Transverse colon (tissue), 4 donors: Measurements from ENCODE around the gene PSMB3. TPM values are rescaled to one million over a fixed set of nuclear protein-coding genes. Genes with fewer than 3 reads are reported as not detected.

Experiments used
- DNase-seq: peaks from one replicate; pipeline ENCODE4 v3.0.0-alpha.2; 2019
- H3K27ac ChIP-seq, 4 donors: fragments of 200-600 bp; sonication (generic); 2 replicates each; pipeline ENCODE4 v1.5.1; 2016 to 2018; ENCODE audit warnings: inconsistent platforms in 4 of 4
- H3K27me3 ChIP-seq: fragments of 200-600 bp; sonication (generic); 2 replicates; pipeline ENCODE4 v1.5.1; 2017; ENCODE audit warnings: inconsistent platforms
- H3K36me3 ChIP-seq, 4 donors: fragments of 200-600 bp; sonication (generic); 2 replicates each; pipeline ENCODE4 v1.5.1; 2017 to 2019; ENCODE audit warnings: inconsistent platforms in 4 of 4
- H3K4me1 ChIP-seq, 4 donors: fragments of 200-600 bp; sonication (generic); 2 replicates each; pipeline ENCODE4 v1.5.1; 2017 to 2020; ENCODE audit warnings: inconsistent platforms in 4 of 4
- H3K4me3 ChIP-seq, 4 donors: fragments of 200-600 bp; sonication (generic); 1 replicate in 1 of 4; 2 replicates in 3 of 4; pipeline versions ENCODE4 v1.5.1 to v1.6.1; 2017 to 2019; ENCODE audit warnings: inconsistent platforms in 4 of 4
- H3K9me3 ChIP-seq, 2 donors: fragments of 200-600 bp; sonication (generic); 2 replicates each; pipeline ENCODE4 v1.5.1; 2017 to 2019; ENCODE audit warnings: inconsistent platforms in 2 of 2
- EP300 ChIP-seq: sonication (generic); formaldehyde crosslinking; IDR thresholded peaks from one replicate; pipeline ENCODE4 v1.6.1; 2017; ENCODE audit warnings: antibody characterized with exemption, low read depth
- POLR2A ChIP-seq: fragments of 450-650 bp; IDR thresholded peaks from one replicate; pipeline ENCODE4 v1.6.1; 2016; ENCODE audit warnings: antibody characterized with exemption, mild to moderate bottlenecking, moderate library complexity
- POLR2AphosphoS5 ChIP-seq, 3 donors: sonication (generic); formaldehyde crosslinking; IDR thresholded peaks; one replicate each; pipeline ENCODE4 v1.6.1; 2016; ENCODE audit warnings: antibody characterized with exemption in 3 of 3
- WGBS, 2 donors: methylation state at CpG; one replicate each; pipeline ENCODE4 v1.1.5; 2018; ENCODE audit warnings: low coverage in 1 of 2; 5-methylcytosine and 5-hydroxymethylcytosine counted together
- in situ Hi-C, 4 donors: fragments of 200-750 bp; cut with MboI; loops; one replicate each; pipeline versions ENCODE4 v1.15.0 to v1.15.1; 2017; ENCODE audit warnings: low sequenced_read_pairs in 3 of 4, low pct_ligation_motif_present in 1 of 4, low pct_unique_long_range_greater_than_20kb in 1 of 4
- intact Hi-C: fragments of 100-400 bp; cut with DNase I; formaldehyde crosslinking; loops from one replicate; pipeline ENCODE4 v1.15.1; 2023; ENCODE audit warnings: low total_unique reads
- total RNA-seq, 4 donors: library from RNA; depleted of rRNA; stranded (reverse); fragments of >200 nt; gene quantifications; one replicate each; pipeline ENCODE4 v1.1.0, GENCODE V29; 2016
- TF ChIP-seq, protein P1 (sequence below), 5 experiments: fragments of 200-600 bp in 3 of 5; fragments of 450-650 bp in 2 of 5; sonication (generic) in 3 of 5; IDR thresholded peaks; 1 replicate in 2 of 5; 2 replicates in 3 of 5; pipeline ENCODE4 v1.5.1; 2016 to 2017; ENCODE audit warnings: antibody characterized with exemption in 5 of 5, inconsistent platforms in 3 of 5, mild to moderate bottlenecking in 2 of 5, moderate library complexity in 1 of 5

The PSMB3 gene
- total RNA-seq, 4 donors from 2014 or later: 137 to 169 (median 159) TPM

DNA sequence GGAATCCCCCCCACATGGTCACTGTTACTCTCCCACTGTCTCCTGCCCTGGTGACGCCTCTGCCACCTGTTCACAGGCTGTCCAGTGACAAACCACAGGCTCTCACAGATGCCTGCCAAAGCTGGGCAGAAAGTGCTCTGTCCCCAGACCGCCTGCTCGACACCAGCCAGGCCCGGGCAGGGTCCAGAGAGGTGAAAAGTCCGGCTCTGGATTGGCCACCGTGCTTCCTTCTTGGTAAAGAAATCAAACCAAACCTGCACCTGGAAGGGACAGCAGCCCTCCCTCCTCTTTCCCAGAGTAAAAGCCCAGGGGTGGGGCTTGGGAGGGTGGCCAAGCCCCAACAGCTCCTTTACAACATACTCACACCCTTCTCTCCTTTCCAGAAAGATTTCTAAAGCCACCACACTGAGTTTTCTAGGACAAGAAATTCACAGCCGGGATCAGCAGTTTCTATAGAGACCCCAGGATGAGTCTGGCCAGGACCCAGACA is 10.6 kb upstream of the PSMB3 start:
- TF ChIP-seq POLR2AphosphoS5 (IDR thresholded peaks at IDR 0.05): peak in 1 of 3 donors; percentile 23
- no peak for TF ChIP-seq EP300
- H3K4me1 ChIP-seq: peaks cover 32 to 70% (median 41%) of the 10 kb centered on the region in 4 donors
- H3K27me3 ChIP-seq: no peaks in the 10 kb centered on the region
- H3K36me3 ChIP-seq: no peaks in the 10 kb centered on the region
- in situ Hi-C loops: no loop called here
- H3K4me3 ChIP-seq: peak overlapping the region in 1 of 4 donors; percentile 7
- peak; percentile 80 for DNase-seq
- WGBS, 2 donors: 0 to 29% methylated on average over 4 to 7 of the region's 7 CpGs
- intact Hi-C loops: no loop called here
- H3K9me3 ChIP-seq: no peaks in the 10 kb centered on the region
- peak overlapping the region; percentile 83 to 95 (median 93) for H3K27ac ChIP-seq

DNA sequence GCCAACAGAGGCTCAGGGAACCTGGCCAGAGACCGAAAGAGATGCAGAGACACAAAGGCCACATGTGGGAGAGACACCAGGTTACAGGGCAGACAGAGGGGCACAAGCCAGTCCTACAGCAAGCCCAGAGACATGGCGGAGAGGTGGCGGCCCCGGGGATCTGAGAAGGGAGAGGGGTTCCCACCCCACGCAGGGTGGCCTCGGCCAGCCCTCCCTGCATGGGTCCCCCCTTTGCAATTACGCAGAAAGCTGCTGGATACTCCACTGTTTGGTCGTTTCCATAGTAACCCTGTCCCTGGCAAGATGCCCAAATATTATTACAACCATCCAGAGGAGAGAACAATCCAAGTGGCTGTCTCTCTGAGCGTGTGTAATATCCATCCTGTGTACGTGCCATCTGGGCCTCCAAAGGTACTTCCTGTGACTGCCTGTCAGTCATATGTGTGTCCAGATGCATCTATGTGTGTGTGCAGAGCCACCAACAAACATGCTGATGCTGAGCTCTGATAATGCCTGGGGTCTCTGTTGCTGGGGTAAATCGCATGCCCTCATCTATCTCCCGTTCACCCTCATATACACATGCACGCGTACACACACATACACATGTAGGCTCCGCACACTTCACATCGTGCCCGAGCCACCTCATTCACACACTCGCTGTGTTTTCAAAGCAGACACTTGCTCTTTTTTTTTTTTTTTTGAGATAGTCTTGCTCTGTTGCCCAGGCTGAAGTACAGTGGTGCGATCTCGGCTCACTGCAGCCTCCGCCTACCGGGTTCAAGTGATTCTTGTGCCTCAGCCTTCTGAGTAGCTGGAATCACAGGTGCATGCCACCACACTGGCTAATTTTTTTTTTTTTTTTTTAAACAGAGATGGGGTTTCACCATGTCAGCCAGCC is 9.9 kb upstream of the PSMB3 start:
- WGBS, 2 donors: 33% methylated on average over 19 of the region's 22 CpGs; no CpG with 5 or more reads in 1 of the 2 donors
- H3K4me3 ChIP-seq: peak overlapping the region in 1 of 4 donors; percentile 7
- intact Hi-C loops (no loop called here), in situ Hi-C loops (no loop called here)
- peak overlapping the region; percentile 83 to 95 (median 93) for H3K27ac ChIP-seq
- no peaks in the 10 kb centered on the region for H3K9me3 ChIP-seq
- TF ChIP-seq, protein P1, sequence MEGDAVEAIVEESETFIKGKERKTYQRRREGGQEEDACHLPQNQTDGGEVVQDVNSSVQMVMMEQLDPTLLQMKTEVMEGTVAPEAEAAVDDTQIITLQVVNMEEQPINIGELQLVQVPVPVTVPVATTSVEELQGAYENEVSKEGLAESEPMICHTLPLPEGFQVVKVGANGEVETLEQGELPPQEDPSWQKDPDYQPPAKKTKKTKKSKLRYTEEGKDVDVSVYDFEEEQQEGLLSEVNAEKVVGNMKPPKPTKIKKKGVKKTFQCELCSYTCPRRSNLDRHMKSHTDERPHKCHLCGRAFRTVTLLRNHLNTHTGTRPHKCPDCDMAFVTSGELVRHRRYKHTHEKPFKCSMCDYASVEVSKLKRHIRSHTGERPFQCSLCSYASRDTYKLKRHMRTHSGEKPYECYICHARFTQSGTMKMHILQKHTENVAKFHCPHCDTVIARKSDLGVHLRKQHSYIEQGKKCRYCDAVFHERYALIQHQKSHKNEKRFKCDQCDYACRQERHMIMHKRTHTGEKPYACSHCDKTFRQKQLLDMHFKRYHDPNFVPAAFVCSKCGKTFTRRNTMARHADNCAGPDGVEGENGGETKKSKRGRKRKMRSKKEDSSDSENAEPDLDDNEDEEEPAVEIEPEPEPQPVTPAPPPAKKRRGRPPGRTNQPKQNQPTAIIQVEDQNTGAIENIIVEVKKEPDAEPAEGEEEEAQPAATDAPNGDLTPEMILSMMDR (IDR thresholded peaks at IDR 0.05): no peak
- TF ChIP-seq POLR2AphosphoS5 (IDR thresholded peaks at IDR 0.05): peak; percentile 36 to 76 (median 72)
- peaks cover 34 to 73% (median 47%) of the 10 kb centered on the region in 4 donors for H3K4me1 ChIP-seq
- peak; percentile 68 for DNase-seq
- no peaks in the 10 kb centered on the region for H3K36me3 ChIP-seq
- H3K27me3 ChIP-seq: no peaks in the 10 kb centered on the region

GRCh38 chr17:38743556-38744171 is 8.9 kb upstream of the PSMB3 start:
- 26 to 65% methylated on average over 3 to 4 of the region's 4 CpGs for WGBS, 2 donors
- Histone ChIP-seq H3K36me3 (no peaks in the 10 kb centered on the region), H3K27me3 (no peaks in the 10 kb centered on the region), H3K27ac (peak overlapping the region; percentile 83 to 95 (median 93)), H3K4me3 (no peak overlapping the region), H3K4me1 (peaks cover 34 to 77% (median 53%) of the 10 kb centered on the region in 4 donors), H3K9me3 (no peaks in the 10 kb centered on the region)
- in situ Hi-C loops (no loop called here), intact Hi-C loops (no loop called here)
- DNase-seq: no peak
- TF ChIP-seq POLR2A: no peak
- no peak for TF ChIP-seq POLR2AphosphoS5 (IDR thresholded peaks at IDR 0.05)
- TF ChIP-seq, protein P1 (IDR thresholded peaks at IDR 0.05): no peak
- TF ChIP-seq EP300: no peak

DNA sequence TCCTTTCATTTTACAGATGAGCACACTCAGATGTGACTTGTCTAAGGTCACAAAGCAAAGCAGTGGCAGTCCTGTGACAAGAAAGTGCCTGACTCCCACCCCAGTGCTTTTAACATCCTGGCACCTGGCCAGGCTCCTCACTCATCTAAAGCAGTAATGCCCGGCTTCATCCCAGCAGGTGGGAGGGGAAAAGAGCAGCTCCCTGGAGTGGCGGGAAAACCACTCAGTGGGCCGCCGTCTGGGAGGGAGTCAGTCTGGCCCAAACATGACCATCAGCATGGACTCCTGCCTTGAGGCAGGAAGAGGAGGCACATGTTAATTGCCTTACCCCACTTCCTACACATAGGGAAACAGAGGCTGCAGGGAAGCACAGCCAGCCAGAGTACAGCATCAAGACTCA is 7.0 kb upstream of the PSMB3 start:
- 61% methylated on average over 4 of the region's 4 CpGs; no CpG with 5 or more reads in 1 of the 2 donors for WGBS, 2 donors
- Histone ChIP-seq H3K27ac (peak overlapping the region in 1 of 4 donors; percentile 21), H3K9me3 (no peaks in the 10 kb centered on the region), H3K4me1 (peaks cover 34 to 78% (median 64%) of the 10 kb centered on the region in 4 donors), H3K27me3 (no peaks in the 10 kb centered on the region), H3K4me3 (no peak overlapping the region), H3K36me3 (no peaks in the 10 kb centered on the region)
- intact Hi-C loops: no loop called here
- no peak for TF ChIP-seq POLR2AphosphoS5 (IDR thresholded peaks at IDR 0.05)
- no peak for TF ChIP-seq POLR2A
- TF ChIP-seq, protein P1 (IDR thresholded peaks at IDR 0.05): no peak
- no peak for TF ChIP-seq EP300
- DNase-seq: no peak
- in situ Hi-C loops: no loop called here
